AG04450 (cell line): ENCODE measurements around the gene OGDH. TPM values are rescaled to one million over a fixed set of nuclear protein-coding genes. Genes with fewer than 3 reads are reported as not detected.

Experiments
- CTCF ChIA-PET: fragments of 300-600, 350-600 bp; formaldehyde crosslinking; extraction: SDS; loops from one replicate; lab custom pipeline; 2022; ENCODE audit warnings: antibody characterized with exemption, inconsistent platforms; lab: Charles Lee
- POLR2A ChIA-PET: fragments of 350-600 bp; formaldehyde crosslinking; extraction: SDS; loops from one replicate; lab custom pipeline; 2021; ENCODE audit warnings: antibody characterized with exemption, inconsistent platforms; lab: Yijun Ruan, JAX
- DNase-seq: peaks from one replicate; pipeline ENCODE4 v3.0.0-alpha.2; 2011; ENCODE audit warnings: low read depth, low spot score
- H3K27ac ChIP-seq: one replicate; pipeline ENCODE4 v1.5.1; 2012; ENCODE audit warnings: low read depth, low read length, control low read depth
- H3K27me3 ChIP-seq: one replicate; pipeline ENCODE4 v1.6.0; 2012; ENCODE audit warnings: low read length; ENCODE audit not compliant: control insufficient read depth, insufficient read depth
- H3K4me3 ChIP-seq: 2 replicates; pipeline ENCODE4 v1.5.1; 2011; ENCODE audit warnings: mild to moderate bottlenecking, low read depth, low read length, control low read depth
- H3K9me3 ChIP-seq: 2 replicates; pipeline ENCODE4 v1.5.1; 2012; ENCODE audit warnings: low read length; ENCODE audit not compliant: control insufficient read depth, insufficient read depth
- CTCF ChIP-seq: IDR thresholded peaks from 2 replicates; pipeline ENCODE4 v1.5.1; 2011; ENCODE audit warnings: low read depth, low read length, control low read depth, inconsistent platforms
- polyA plus RNA-seq: library from polyadenylated mRNA; depleted of rRNA; stranded (reverse); fragments of >200 nt; gene quantifications from 2 replicates; pipeline ENCODE4 v1.2.3, GENCODE V29; 2011

OGDH gene
- polyA plus RNA-seq, 1 experiment = 35.8 TPM

GRCh38 chr7:44622342-44623151 is 16.1 kb downstream of the OGDH start:
- CTCF ChIA-PET = interaction anchor here (0.6 kb wide), 1 partner anchor 197 kb away, joined by 3 read pairs; no protein-coding TSS in a partner anchor
- DNase-seq = no peak
- Histone ChIP-seq H3K27me3 (no peaks in the 10 kb centered on the region), H3K27ac (no peak overlapping the region), H3K9me3 (no peaks in the 10 kb centered on the region), H3K4me3 (no peak overlapping the region)
- POLR2A ChIA-PET = no interaction called here
- no peak for TF ChIP-seq CTCF

- no peaks in the 10 kb centered on the region for H3K27me3 ChIP-seq
- no peaks in the 10 kb centered on the region for H3K9me3 ChIP-seq
- no peak overlapping the region for H3K27ac ChIP-seq
- CTCF ChIA-PET = no interaction called here
- H3K4me3 ChIP-seq = no peak overlapping the region
- DNase-seq = no peak
- no peak for TF ChIP-seq CTCF
- POLR2A ChIA-PET = no interaction called here
Measured at GRCh38 chr7:44624318-44624717, 17.9 kb downstream of the OGDH start.

GRCh38 chr7:44625526-44626471 is 19.4 kb downstream of the OGDH start:
- ChIA-PET POLR2A (interaction anchor here (0.6 kb wide), 1 partner anchor 10 kb away, joined by 6 read pairs; no protein-coding TSS in a partner anchor), CTCF (no interaction called here)
- Histone ChIP-seq H3K27me3 (no peaks in the 10 kb centered on the region), H3K9me3 (no peaks in the 10 kb centered on the region), H3K27ac (no peak overlapping the region), H3K4me3 (no peak overlapping the region)
- no peak for TF ChIP-seq CTCF
- DNase-seq = no peak

DNA sequence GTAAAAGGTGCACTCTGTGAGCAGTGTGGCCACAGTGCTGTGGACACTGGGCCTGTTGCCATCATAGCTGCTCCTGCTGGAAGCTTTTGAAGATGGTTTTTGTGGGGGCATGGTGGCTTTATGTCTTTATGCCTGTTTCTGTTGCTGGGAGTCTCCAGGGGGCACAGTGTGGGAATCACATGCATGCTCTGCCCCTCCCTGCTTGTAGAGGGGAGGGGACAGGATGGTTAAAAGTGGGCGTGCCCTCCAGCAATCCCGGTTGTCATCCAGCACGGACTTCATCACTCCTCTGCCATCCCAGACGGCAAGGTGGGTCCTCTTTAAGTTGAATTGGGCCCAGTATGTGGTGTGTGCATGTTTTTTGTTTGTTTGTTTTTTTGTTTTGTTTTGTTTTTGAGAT is 20.2 kb downstream of the OGDH start:
- no peak for TF ChIP-seq CTCF
- ChIA-PET CTCF (no interaction called here), POLR2A (no interaction called here)
- Histone ChIP-seq H3K27me3 (no peaks in the 10 kb centered on the region), H3K4me3 (no peak overlapping the region), H3K27ac (no peak overlapping the region), H3K9me3 (no peaks in the 10 kb centered on the region)
- DNase-seq = no peak
